A549 treated with AZD9567 at 1 μM for 4 hours (cell line): ENCODE data around the gene ADM. TPM values are rescaled to one million over a fixed set of nuclear protein-coding genes. Genes with fewer than 3 reads are reported as not detected.

Experiments used
- total RNA-seq: library from RNA; stranded (reverse); fragments of 200-300 nt; extraction: Qiagen RNA extraction; gene quantifications from 5 replicates; pipeline ENCODE4 v1.2.3, GENCODE V29; 2022; ENCODE audit not compliant: insufficient read depth

Gene ADM
- 80.7 to 118 TPM (median 102 TPM) in 5 replicates for total RNA-seq

GRCh38 chr11:10304495-10305261 is at the start of gene ADM:
Gene ADM (plus strand): TSS chr11:10305073. CDS start chr11:10305701, 628 bp downstream.

GRCh38 chr11:10293423-10294289 is 11.2 kb upstream of the ADM start, which contains the start of gene SBF2:
Gene SBF2 (minus strand): TSS chr11:10294219. CDS start chr11:10294069, 150 bp downstream.

Other genes starting within 250 kb of the ADM start
- 10.2 to 18.4 TPM (median 13.7 TPM) in 5 replicates for gene SBF2, start 10.9 kb upstream of the ADM start, total RNA-seq
- 5.3 to 7.0 TPM (median 6.3 TPM) in 5 replicates for gene AMPD3, start 150.2 kb downstream of the ADM start, total RNA-seq
- 18.9 to 29.0 TPM (median 26.9 TPM) in 5 replicates for gene RNF141, start 236.1 kb downstream of the ADM start, total RNA-seq